B cell (primary cell): ENCODE measurements around the gene VPS33A. TPM values are rescaled to one million over a fixed set of nuclear protein-coding genes. Genes with fewer than 3 reads are reported as not detected.

Source experiments
- ATAC-seq: fragments of 200-7000 bp; cut with Tn5 transposase; one replicate; pipeline ENCODE4 v1.10.0; 2021; ENCODE audit warnings: low read depth, mild to moderate bottlenecking, moderate number of reproducible peaks, moderate library complexity
- CTCF ChIA-PET: fragments of 350-600 bp; sonication (Branson Sonifier 250); formaldehyde crosslinking; loops from one replicate; lab custom pipeline; 2021; ENCODE audit warnings: antibody characterized with exemption, inconsistent platforms; lab: Charles Lee
- POLR2A ChIA-PET: fragments of 350-600 bp; sonication (Branson Sonifier 250); formaldehyde crosslinking; loops from one replicate; lab custom pipeline; 2021; ENCODE audit warnings: antibody characterized with exemption; lab: Charles Lee
- DNase-seq: peaks from one replicate; pipeline ENCODE4 v3.0.0; 2013
- H2AFZ ChIP-seq: 2 replicates; pipeline ENCODE4 v1.6.1; 2012; ENCODE audit warnings: mild to moderate bottlenecking, low read depth, low read length; ENCODE audit not compliant: insufficient read depth, poor library complexity, severe bottlenecking
- H3K27ac ChIP-seq, 2 donors: 1 replicate in 1 of 2; 2 replicates in 1 of 2; pipeline ENCODE4 v1.5.1; 2012 to 2013; ENCODE audit warnings: low read length in 2 of 2, mild to moderate bottlenecking in 2 of 2, moderate library complexity in 1 of 2
- H3K27me3 ChIP-seq, 4 experiments: fragments of 200-600 bp in 1 of 4; sonication (generic) in 1 of 4; replicated peaks in 1 of 4; 1 replicate in 2 of 4; 2 replicates in 2 of 4; pipeline versions ENCODE4 v1.6.1 to v1.7.0; 2013 to 2016; ENCODE audit warnings: low read length in 3 of 4, mild to moderate bottlenecking in 2 of 4, mixed read lengths in 1 of 4, moderate library complexity in 1 of 4; ENCODE audit not compliant: insufficient read depth in 4 of 4, control insufficient read depth in 3 of 4; ENCODE audit errors: control extremely low read depth in 1 of 4
- H3K36me3 ChIP-seq, 2 experiments: replicated peaks in 1 of 2; 1 replicate in 1 of 2; 2 replicates in 1 of 2; pipeline versions ENCODE4 v1.6.1 to v1.7.1; 2013; ENCODE audit warnings: low read length in 1 of 2; ENCODE audit not compliant: insufficient read depth in 2 of 2, control insufficient read depth in 1 of 2; ENCODE audit errors: control extremely low read depth in 1 of 2, extremely low read depth in 1 of 2
- H3K4me1 ChIP-seq, 2 donors: fragments of 200-600 bp in 1 of 2; sonication (generic) in 1 of 2; 1 replicate in 1 of 2; 2 replicates in 1 of 2; pipeline versions ENCODE4 v1.5.1 to v1.6.1; 2013 to 2017; ENCODE audit warnings: low read length in 2 of 2; ENCODE audit not compliant: control insufficient read depth in 2 of 2, insufficient read depth in 2 of 2
- H3K4me2 ChIP-seq: replicated peaks from 2 replicates; pipeline ENCODE3; 2012; ENCODE audit warnings: mild to moderate bottlenecking, low read depth, low read length; ENCODE audit not compliant: poor library complexity, severe bottlenecking
- H3K4me3 ChIP-seq, 5 experiments: fragments of 200-600 bp in 1 of 5; sonication (generic) in 1 of 5; 1 replicate in 3 of 5; 2 replicates in 2 of 5; pipeline versions ENCODE4 v1.5.1 to v1.7.0; 2011 to 2016; ENCODE audit warnings: low read length in 4 of 5, mild to moderate bottlenecking in 4 of 5, low read depth in 2 of 5, control low read depth in 1 of 5, moderate library complexity in 1 of 5; ENCODE audit not compliant: insufficient read depth in 1 of 5; ENCODE audit errors: control extremely low read depth in 1 of 5, extremely low read depth in 1 of 5
- H3K79me2 ChIP-seq: fragments of 200-600 bp; sonication (generic); one replicate; pipeline ENCODE4 v1.6.0; 2016; ENCODE audit warnings: low read length; ENCODE audit not compliant: control insufficient read depth, insufficient read depth
- H3K9ac ChIP-seq: fragments of 200-600 bp; sonication (generic); 2 replicates; pipeline ENCODE4 v1.6.1; 2017; ENCODE audit warnings: mild to moderate bottlenecking, low read length, moderate library complexity
- H3K9me3 ChIP-seq, 3 donors: one replicate each; pipeline versions ENCODE4 v1.6.1 to v1.7.1; 2013; ENCODE audit warnings: low read length in 2 of 3; ENCODE audit not compliant: control insufficient read depth in 2 of 3, insufficient read depth in 1 of 3; ENCODE audit errors: control extremely low read depth in 1 of 3
- H4K20me1 ChIP-seq: 2 replicates; pipeline ENCODE4 v1.6.0; 2012; ENCODE audit warnings: mild to moderate bottlenecking, low read length; ENCODE audit not compliant: insufficient read depth, control insufficient read depth, poor library complexity, severe bottlenecking
- H3K27ac Mint-ChIP-seq: one replicate; pipeline ENCODE4 v1.8.0; 2021; ENCODE audit warnings: mixed read lengths
- H3K27me3 Mint-ChIP-seq: one replicate; pipeline ENCODE4 v1.8.0; 2021; ENCODE audit warnings: mixed read lengths
- H3K4me1 Mint-ChIP-seq: one replicate; pipeline ENCODE4 v1.8.0; 2021; ENCODE audit warnings: mixed read lengths
- H3K4me3 Mint-ChIP-seq: one replicate; pipeline ENCODE4 v1.8.0; 2021; ENCODE audit warnings: mixed read lengths
- H3K9me3 Mint-ChIP-seq: one replicate; pipeline ENCODE4 v1.8.0; 2022; ENCODE audit warnings: mixed read lengths; ENCODE audit not compliant: insufficient read depth
- EZH2 ChIP-seq: IDR thresholded peaks from 2 replicates; pipeline ENCODE4 v1.6.1; 2012; ENCODE audit warnings: borderline replicate concordance, low read depth, mild to moderate bottlenecking, moderate library complexity, low read length; ENCODE audit not compliant: insufficient read depth, poor library complexity, severe bottlenecking
- WGBS: methylation state at CpG from one replicate; pipeline ENCODE4 v1.1.5; 2013; ENCODE audit warnings: missing lambda C conversion rate; ENCODE audit not compliant: insufficient coverage; 5-methylcytosine and 5-hydroxymethylcytosine counted together
- intact Hi-C: fragments of 100-400 bp; cut with micrococcal nuclease; formaldehyde crosslinking; loops from one replicate; pipeline ENCODE4 v1.10.0; 2022
- polyA plus RNA-seq: library from polyadenylated mRNA; depleted of rRNA; stranded (reverse); fragments of >200 nt; gene quantifications from 2 replicates; pipeline ENCODE4 v1.2.3, GENCODE V29; 2012
- total RNA-seq, 2 donors: library from RNA; stranded (reverse); fragments of 120-200 nt in 1 of 2; gene quantifications; 1 replicate in 1 of 2; 2 replicates in 1 of 2; pipeline versions ENCODE4 v1.2.3 to v1.2.4, GENCODE V29; 2013 to 2022
- TF ChIP-seq, protein P1 (sequence below): fragments of 200-600 bp; IDR thresholded peaks from one replicate; pipeline ENCODE4 v1.8.0; 2022; ENCODE audit warnings: antibody characterized with exemption, mild to moderate bottlenecking

Gene VPS33A
- total and polyA plus RNA-seq, 2 donors (not counting 1 experiment from before 2014, with no cell fraction given) = 11.1 to 34.9 TPM

DNA sequence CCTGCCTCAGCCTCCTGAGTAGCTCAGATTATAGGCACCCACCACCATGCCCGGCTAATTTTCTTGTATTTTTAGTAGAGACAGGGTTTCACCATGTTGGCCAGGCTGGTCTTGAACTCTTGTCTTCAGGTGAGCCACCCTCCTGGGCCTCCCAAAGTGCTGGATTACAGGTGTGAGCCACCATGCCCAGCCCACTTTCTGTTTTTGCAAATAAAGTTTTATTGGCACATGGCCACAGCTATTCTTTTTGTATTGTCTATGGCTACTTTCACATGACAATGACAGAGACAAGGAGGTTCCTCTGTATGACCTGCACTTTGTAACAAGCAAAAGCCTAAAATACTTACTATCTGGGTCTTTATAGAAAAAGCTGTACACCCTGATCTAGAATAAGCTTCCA, 20.7 kb downstream of the VPS33A start:
- H3K4me1 Mint-ChIP-seq = no peaks in the 10 kb centered on the region
- H3K9me3 Mint-ChIP-seq = no peaks in the 10 kb centered on the region
- ATAC-seq (no peak), DNase-seq (no peak)
- no peaks in the 10 kb centered on the region for H3K9me3 ChIP-seq
- H3K4me3 ChIP-seq = no peak overlapping the region
- no peaks in the 10 kb centered on the region for H3K27me3 ChIP-seq
- H3K4me2 ChIP-seq = no peak overlapping the region
- H3K9ac ChIP-seq = no peak overlapping the region
- 100% methylated on average over 1 of the region's 1 CpG for WGBS
- no peaks in the 10 kb centered on the region for H3K27me3 Mint-ChIP-seq
- H3K79me2 ChIP-seq = peaks cover 3% of the 10 kb centered on the region
- H3K27ac Mint-ChIP-seq = no peak overlapping the region
- intact Hi-C loops = no loop called here
- TF ChIP-seq, protein P1, sequence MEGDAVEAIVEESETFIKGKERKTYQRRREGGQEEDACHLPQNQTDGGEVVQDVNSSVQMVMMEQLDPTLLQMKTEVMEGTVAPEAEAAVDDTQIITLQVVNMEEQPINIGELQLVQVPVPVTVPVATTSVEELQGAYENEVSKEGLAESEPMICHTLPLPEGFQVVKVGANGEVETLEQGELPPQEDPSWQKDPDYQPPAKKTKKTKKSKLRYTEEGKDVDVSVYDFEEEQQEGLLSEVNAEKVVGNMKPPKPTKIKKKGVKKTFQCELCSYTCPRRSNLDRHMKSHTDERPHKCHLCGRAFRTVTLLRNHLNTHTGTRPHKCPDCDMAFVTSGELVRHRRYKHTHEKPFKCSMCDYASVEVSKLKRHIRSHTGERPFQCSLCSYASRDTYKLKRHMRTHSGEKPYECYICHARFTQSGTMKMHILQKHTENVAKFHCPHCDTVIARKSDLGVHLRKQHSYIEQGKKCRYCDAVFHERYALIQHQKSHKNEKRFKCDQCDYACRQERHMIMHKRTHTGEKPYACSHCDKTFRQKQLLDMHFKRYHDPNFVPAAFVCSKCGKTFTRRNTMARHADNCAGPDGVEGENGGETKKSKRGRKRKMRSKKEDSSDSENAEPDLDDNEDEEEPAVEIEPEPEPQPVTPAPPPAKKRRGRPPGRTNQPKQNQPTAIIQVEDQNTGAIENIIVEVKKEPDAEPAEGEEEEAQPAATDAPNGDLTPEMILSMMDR = no peak
- TF ChIP-seq EZH2 = no peak
- ChIA-PET POLR2A (no interaction called here), CTCF (no interaction called here)
- H3K4me3 Mint-ChIP-seq = no peak overlapping the region
- no peak overlapping the region for H3K27ac ChIP-seq
- no peaks in the 10 kb centered on the region for H3K4me1 ChIP-seq
- H3K36me3 ChIP-seq = peaks cover 2 to 42% of the 10 kb centered on the region in 2 experiments
- H2AFZ ChIP-seq = no peak overlapping the region
- H4K20me1 ChIP-seq = no peaks in the 10 kb centered on the region

DNA sequence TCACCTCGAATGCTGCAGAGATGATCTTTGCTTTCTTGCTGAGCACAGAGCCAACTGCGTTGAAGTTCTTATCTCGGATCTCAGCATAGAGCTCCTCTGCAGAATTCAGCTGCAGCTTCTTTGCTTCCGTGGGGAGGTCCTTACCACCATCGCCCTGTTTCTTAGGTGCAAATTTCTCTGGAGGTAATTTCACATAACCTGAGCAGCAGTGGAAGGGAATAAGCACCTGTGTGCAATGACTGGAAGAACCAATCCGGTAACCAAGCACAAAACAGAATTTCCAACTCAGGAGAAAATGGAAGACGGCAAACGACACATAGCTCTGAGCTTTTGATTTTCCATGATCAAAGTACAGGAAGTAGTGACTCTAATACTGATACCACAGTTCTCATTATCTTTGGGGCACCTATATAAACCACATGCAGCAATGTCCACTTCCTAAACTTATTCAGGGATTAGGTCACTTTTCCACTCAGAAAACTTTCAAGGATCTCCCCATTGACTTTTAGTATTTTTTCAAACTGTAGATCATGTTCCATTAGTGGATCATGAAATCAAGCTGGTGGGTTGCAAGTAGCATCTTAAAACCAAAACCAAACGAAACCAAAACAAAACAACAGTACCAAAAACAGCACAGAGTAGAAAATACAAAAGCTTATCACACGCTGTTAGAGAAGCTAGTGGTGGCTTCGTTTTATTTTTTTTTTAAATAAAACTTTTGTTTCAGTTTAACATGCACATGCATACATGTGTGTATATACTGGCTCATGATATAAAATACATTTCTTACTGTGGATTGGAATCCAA, 21.5 kb downstream of the VPS33A start:
- CTCF ChIA-PET = no interaction called here

More for the DNA sequence above, 21.5 kb downstream of the VPS33A start:
- Histone ChIP-seq H3K27me3 (no peaks in the 10 kb centered on the region), H3K27ac (no peak overlapping the region), H4K20me1 (no peaks in the 10 kb centered on the region), H3K36me3 (peaks cover 2 to 41% of the 10 kb centered on the region in 2 experiments), H3K4me3 (no peak overlapping the region), H2AFZ (no peak overlapping the region), H3K79me2 (no peaks in the 10 kb centered on the region), H3K4me1 (no peaks in the 10 kb centered on the region), H3K9ac (no peak overlapping the region), H3K4me2 (no peak overlapping the region), H3K9me3 (no peaks in the 10 kb centered on the region)
- Mint-ChIP-seq H3K27ac (no peak overlapping the region), H3K4me1 (no peaks in the 10 kb centered on the region), H3K9me3 (no peaks in the 10 kb centered on the region), H3K4me3 (no peak overlapping the region), H3K27me3 (no peaks in the 10 kb centered on the region)
- TF ChIP-seq EZH2 = no peak
- TF ChIP-seq, protein P1 = no peak
- POLR2A ChIA-PET = no interaction called here
- intact Hi-C loops = no loop called here
- DNase-seq (no peak), ATAC-seq (no peak)
- WGBS = 95% methylated on average over 5 of the region's 11 CpGs
